SW 1271 (cell line): ENCODE data around the gene CCL27.
A peak's percentile ranks its signal among the peaks of the same experiment; 100 is the strongest.

Source experiments
- DNase-seq, 2 experiments: peaks; one replicate each; lab custom pipeline; 2025; lab: John Stamatoyannopoulos, UW

CCL27 gene

GRCh38 chr9:34662526-34663302 lies at the start of gene CCL27:
Gene CCL27 (minus strand): TSS chr9:34662657. CDS start chr9:34662633, 24 bp downstream.
- no peak for DNase-seq

GRCh38 chr9:34712140-34712539 lies 49.7 kb upstream of the CCL27 start:
- DNase-seq: no peak

- no peak for DNase-seq
These were observed 47.6 kb upstream of the CCL27 start, which contains the start of gene CCL21 for GRCh38 chr9:34710023-34710422. Gene CCL21 (minus strand): TSS chr9:34710136. CDS start chr9:34710066, 70 bp downstream.

- no peak for DNase-seq
These were observed 46.9 kb upstream of the CCL27 start for GRCh38 chr9:34709196-34709978.

GRCh38 chr9:34707130-34707529 lies 44.7 kb upstream of the CCL27 start:
- DNase-seq: no peak

- peak in 1 of 2 experiments; percentile 24 for DNase-seq
These were observed 39.6 kb upstream of the CCL27 start for GRCh38 chr9:34701769-34702736.

GRCh38 chr9:34701023-34701768 lies 38.7 kb upstream of the CCL27 start:
- DNase-seq: peak in 1 of 2 experiments; percentile 8

GRCh38 chr9:34694811-34695210 lies 32.4 kb upstream of the CCL27 start:
- no peak for DNase-seq

GRCh38 chr9:34693560-34693959 lies 31.1 kb upstream of the CCL27 start:
- DNase-seq: no peak

GRCh38 chr9:34691936-34692315 lies 29.5 kb upstream of the CCL27 start:
- DNase-seq: no peak

GRCh38 chr9:34690983-34691935 lies 28.8 kb upstream of the CCL27 start, which contains the start of gene CCL19:
Gene CCL19 (minus strand): TSS chr9:34691276. CDS start chr9:34691139, 137 bp downstream.
- DNase-seq: no peak

- no peak for DNase-seq
These were observed 27.1 kb upstream of the CCL27 start for GRCh38 chr9:34689512-34689911.

- DNase-seq: no peak
These were observed 26.6 kb upstream of the CCL27 start for GRCh38 chr9:34689116-34689470.

GRCh38 chr9:34688329-34689115 lies 26.1 kb upstream of the CCL27 start:
- DNase-seq: no peak

GRCh38 chr9:34687276-34688030 lies 25.0 kb upstream of the CCL27 start:
- DNase-seq: no peak

- DNase-seq: no peak
These were observed 24.3 kb upstream of the CCL27 start for GRCh38 chr9:34686732-34687131.

- no peak for DNase-seq
These were observed 23.8 kb upstream of the CCL27 start for GRCh38 chr9:34686231-34686630.

GRCh38 chr9:34685591-34685990 lies 23.1 kb upstream of the CCL27 start:
- no peak for DNase-seq
